HG02623 (cell line): ENCODE results near the gene RNASEH1.

Experiments used
- ATAC-seq: cut with Tn5 transposase; IDR thresholded peaks from one replicate; pipeline ENCODE4 v1.9.1; 2021; ENCODE audit warnings: moderate library complexity; ENCODE audit not compliant: unreplicated experiment

The RNASEH1 gene

GRCh38 chr2:3563521-3563976 is 5.4 kb upstream of the RNASEH1 start:
- peak; percentile 48 for ATAC-seq

DNA sequence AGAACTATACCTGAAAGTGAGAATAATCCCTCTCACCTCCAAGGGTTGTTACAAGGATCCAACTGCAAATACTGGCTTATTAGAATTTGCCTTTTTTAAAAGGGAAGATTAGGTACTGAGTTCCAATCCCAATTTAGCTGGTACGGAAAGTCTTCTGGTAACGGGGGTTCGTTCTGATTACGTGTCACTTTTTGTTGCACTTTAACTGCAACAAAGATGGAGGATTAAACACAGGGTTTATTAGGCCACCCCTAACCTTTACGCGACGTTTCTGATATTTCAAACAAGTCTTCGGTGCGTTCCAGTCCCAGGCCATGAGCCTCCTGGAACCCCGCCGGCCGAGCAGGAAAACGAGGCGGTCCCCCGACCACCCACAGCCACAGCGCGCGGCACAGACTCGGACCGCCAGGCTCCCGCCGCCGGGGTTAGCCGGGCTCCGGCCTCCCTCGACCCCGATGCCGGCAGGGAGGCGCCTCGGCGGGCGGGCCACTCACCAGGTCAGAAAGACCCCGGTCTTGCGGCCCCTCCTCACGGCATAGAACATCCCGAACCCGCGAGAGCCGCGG is 411 bp downstream of the RNASEH1 start:
- ATAC-seq: peak; percentile 15

DNA sequence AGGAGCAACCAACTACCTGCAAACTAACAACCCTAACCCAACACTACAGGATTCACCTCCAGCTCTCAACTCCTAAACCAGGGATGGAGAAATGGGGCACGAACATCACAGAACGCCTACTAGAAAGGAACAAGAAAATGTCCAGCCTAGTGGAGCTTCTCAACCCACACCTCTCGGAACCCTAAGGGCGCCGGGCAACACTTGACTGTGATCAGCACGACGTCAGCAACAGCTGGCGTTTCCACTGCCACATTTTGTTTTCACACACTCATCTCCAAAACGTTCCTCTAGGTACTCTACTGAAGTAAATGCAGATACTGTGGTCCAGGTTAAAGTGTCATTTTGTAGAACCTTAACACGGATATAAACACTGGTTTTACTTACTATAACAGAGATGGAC is 4.2 kb downstream of the RNASEH1 start:
- no peak for ATAC-seq

- ATAC-seq: no peak
These were observed 10.2 kb downstream of the RNASEH1 start for GRCh38 chr2:3547915-3548314.

DNA sequence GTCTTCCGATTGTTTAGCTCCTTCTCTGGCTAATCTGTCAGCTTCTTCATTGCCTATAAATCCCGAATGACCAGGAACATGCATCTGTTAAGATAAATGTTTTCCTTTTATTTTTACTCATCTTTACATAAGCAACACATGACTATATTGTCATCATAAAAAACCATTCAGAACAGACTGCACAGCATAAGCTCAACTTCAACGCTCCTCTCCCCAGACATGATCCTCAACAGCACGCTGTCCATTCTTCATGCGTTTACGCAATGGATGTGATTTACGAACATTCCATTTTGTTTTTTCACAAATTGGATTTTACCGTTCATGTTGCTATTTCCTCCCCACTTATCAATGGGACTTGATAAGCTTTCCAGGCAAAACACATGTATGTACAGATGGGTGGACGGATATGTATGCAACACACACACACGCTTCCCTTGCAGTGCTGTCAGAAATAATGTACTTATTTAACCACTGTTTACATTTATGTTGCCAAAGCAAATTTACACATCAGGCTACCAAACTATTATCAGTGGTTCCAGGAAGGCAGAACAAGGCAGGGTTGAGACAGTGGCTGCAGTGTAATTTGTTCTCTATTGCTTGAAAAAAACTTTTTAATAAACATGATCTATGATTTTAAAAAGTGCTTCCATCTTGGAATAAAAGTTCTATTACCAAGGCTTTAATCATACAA is 12.2 kb downstream of the RNASEH1 start:
- no peak for ATAC-seq

- no peak for ATAC-seq
These were observed 15.0 kb downstream of the RNASEH1 start for GRCh38 chr2:3543023-3543683.

- no peak for ATAC-seq
These were observed 16.0 kb downstream of the RNASEH1 start for GRCh38 chr2:3542107-3542506.

GRCh38 chr2:3539836-3540235 is 18.3 kb downstream of the RNASEH1 start:
- no peak for ATAC-seq

DNA sequence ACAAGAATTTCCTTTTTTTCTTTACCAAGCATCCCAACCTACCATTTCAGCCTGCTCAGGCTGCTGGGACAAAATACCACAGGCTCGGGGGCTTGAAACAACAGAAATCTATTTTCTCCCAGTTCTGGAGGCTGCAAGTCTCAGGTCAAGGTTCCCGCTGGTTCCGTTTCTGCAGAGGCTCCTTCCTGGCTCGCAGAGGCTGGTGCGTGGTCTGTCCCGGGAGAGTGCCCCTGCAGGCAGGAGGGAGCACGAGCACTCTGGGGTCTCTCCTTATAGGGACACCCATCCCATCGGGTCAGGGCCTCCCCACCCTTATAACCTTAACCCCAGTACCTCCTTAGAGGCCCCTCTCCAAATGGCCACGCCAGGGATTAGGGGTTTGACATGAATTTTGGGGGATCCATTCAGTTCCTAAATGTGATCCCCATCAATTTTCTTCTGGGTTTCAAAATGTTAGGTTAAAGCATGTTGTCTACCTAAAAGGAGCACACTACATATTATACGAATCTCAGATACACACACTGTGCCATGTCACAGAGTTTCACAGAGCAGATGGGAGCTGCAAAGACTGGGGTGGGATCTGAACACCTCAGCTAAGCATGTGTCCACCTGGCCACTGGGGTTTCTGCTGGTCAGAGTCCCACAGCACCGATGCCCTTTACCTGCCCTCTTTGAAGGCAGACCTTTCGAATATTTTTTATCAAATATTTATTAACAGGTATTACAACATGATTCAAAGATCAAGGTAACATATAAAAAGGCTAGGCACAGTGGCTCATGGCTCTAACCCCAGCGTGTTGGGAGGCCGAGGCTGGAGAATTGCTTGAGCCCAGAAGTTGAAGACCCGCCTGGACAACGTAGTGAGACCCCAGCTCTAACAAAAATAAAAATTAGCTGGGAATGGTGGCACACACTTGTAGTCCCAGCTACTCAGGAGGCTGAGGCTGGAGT is 21.2 kb downstream of the RNASEH1 start:
- no peak for ATAC-seq

GRCh38 chr2:3535794-3536681 is 22.1 kb downstream of the RNASEH1 start:
- no peak for ATAC-seq

DNA sequence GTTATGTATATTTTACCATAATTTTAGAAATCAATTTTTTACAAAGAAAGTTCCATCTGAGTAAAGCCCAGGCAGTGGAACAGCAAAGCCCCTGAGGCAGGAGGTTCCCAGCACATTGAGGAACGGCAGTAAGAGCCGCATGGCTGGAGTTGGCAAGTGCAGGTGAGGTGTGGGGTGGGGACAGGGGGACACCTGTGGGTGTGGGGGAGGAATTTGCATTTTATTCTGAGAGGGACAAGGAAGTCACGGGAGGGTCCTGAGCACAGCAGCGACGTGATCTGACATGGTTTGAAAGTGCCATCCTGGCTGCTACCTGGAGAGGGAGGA is 22.7 kb downstream of the RNASEH1 start:
- ATAC-seq: no peak

GRCh38 chr2:3534251-3534814 is 23.8 kb downstream of the RNASEH1 start:
- no peak for ATAC-seq

GRCh38 chr2:3533836-3534235 is 24.3 kb downstream of the RNASEH1 start:
- ATAC-seq: no peak

DNA sequence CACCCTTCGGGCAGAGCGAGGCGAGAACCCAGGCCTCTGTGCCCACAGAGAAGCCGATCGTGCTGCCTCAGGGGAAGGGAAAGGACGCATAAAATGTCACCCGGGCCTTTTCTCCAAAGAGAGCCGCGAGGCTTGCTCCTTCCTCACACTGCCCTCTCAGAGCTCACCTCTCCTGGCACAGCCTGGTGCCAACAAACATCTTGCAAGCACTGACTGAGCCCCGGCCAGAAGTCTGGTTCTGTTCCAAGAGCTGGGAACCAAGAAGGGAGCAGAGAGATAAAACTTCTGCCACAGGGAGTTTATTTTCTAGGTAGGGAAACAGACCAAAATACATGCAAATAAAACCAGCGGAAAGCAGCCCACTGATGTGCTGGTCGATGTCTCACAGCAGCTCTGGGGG is 25.2 kb downstream of the RNASEH1 start:
- ATAC-seq: no peak

- ATAC-seq: no peak
These were observed 28.7 kb downstream of the RNASEH1 start for GRCh38 chr2:3529316-3530025.

- ATAC-seq: no peak
These were observed 30.0 kb downstream of the RNASEH1 start for GRCh38 chr2:3527886-3528785.

DNA sequence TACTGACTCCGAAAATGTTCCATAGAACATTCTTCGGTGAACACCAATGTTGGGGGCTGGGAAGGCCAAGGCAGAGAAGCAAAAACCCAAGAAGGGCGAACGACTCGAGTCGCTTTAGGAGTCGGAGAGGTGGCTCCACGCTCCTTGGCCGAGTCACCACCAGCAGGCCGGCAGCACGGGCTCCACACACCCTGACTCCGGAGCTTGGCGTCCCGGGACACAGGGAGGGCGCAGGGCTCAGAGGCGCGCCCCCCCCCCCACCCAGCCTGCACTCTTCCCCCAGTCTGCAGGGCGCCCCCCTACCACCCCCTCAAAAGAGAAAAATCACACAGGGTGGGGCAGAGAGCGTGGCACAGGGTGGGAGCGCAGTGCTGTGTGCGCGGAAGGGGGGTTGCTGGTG is 31.3 kb downstream of the RNASEH1 start:
- no peak for ATAC-seq

DNA sequence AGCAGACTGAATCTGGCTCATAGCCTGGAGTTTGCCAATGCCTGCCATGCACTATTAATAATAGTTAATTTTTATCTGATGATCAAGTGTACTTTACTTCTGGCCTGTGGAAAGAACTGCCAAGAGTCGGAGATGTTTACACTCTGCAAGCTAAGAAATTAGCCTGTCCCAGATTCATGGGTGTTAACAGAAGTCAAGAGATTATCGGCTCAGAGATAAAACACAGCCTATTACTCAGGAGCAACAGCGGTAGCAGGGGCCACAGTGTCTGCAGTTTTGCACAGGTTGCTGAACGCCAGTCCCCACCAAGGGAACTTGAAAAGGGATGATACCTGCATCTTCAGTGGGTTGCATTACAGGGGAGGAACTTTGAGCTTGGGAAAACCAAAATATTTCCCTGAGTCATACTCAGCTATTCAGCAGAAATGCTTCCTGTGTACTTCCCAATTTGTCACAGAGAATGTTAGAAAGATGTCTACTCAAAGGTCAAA is 34.5 kb downstream of the RNASEH1 start:
- ATAC-seq: no peak
